ENCODE measurements around the gene KCNG2.

DNA sequence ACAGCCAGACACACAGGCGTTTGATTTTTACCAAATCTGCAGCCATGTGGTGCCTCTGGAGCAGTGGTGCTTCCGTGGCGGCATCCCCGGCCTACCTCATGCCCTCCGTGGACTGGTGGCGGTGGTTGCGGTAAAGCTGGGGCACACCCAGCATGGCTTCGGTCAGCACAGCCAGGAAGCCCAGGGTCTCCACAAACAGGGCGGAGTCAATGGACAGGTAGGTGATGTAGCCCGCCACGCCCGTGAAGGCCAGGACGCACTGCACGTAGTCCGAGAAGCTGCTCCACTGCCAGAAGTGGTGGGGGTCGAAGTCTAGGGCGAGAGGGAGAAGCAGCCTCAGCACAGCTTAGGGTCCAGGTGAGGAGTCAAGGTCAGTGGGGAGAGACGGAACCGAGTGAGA, 121.4 kb downstream of the KCNG2 start:
- TF ChIP-seq, protein P1, sequence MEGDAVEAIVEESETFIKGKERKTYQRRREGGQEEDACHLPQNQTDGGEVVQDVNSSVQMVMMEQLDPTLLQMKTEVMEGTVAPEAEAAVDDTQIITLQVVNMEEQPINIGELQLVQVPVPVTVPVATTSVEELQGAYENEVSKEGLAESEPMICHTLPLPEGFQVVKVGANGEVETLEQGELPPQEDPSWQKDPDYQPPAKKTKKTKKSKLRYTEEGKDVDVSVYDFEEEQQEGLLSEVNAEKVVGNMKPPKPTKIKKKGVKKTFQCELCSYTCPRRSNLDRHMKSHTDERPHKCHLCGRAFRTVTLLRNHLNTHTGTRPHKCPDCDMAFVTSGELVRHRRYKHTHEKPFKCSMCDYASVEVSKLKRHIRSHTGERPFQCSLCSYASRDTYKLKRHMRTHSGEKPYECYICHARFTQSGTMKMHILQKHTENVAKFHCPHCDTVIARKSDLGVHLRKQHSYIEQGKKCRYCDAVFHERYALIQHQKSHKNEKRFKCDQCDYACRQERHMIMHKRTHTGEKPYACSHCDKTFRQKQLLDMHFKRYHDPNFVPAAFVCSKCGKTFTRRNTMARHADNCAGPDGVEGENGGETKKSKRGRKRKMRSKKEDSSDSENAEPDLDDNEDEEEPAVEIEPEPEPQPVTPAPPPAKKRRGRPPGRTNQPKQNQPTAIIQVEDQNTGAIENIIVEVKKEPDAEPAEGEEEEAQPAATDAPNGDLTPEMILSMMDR (conservative IDR thresholded peaks at IDR 0.05) = no peak
- no peak for TF ChIP-seq EZH2 (IDR thresholded peaks at IDR 0.05; ENCODE audit: low read depth)
